A549 (cell line): ENCODE results near the gene P4HA2. TPM values are rescaled to one million over a fixed set of nuclear protein-coding genes. Genes with fewer than 3 reads are reported as not detected.

ENCODE experiments used
- ATAC-seq, 2 experiments: fragments of 200-7000 bp in 1 of 2; fragments of >200 bp in 1 of 2; cut with Nextera tagmentation in 1 of 2; cut with Tn5 transposase in 1 of 2; 3 replicates each; pipeline versions ENCODE4 v1.8.0 to v1.9.1; 2018 to 2020; ENCODE audit warnings: mild to moderate bottlenecking in 1 of 2, moderate library complexity in 1 of 2
- CTCF ChIA-PET: fragments of 300-600 bp; sonication (Branson Sonifier 250); formaldehyde crosslinking; extraction: SDS; loops from one replicate; lab custom pipeline; 2021; ENCODE audit warnings: antibody characterized with exemption, inconsistent platforms; lab: Yijun Ruan, JAX
- POLR2A ChIA-PET: fragments of 350-600 bp; formaldehyde crosslinking; extraction: SDS; loops from one replicate; lab custom pipeline; 2021; ENCODE audit warnings: antibody characterized with exemption, inconsistent platforms; lab: Yijun Ruan, JAX
- DNase-seq, 2 experiments: peaks; one replicate each; pipeline versions ENCODE4 v3.0.0 to v3.0.0-alpha.2; 2011 to 2016; ENCODE audit warnings: low read depth in 1 of 2, low spot score in 1 of 2
- FAIRE-seq: peaks from 2 replicates; lab custom pipeline; 2011; peaks lifted over from hg19 to GRCh38; lab: Jason Lieb, UNC
- H3K27ac ChIP-seq, 2 experiments: fragments of >200 bp; sonication (Bioruptor Twin); formaldehyde crosslinking; 3 replicates each; pipeline ENCODE4 v1.5.1; 2016 to 2017
- H3K4me1 ChIP-seq: fragments of >200 bp; sonication (Bioruptor Twin); formaldehyde crosslinking; 3 replicates; pipeline ENCODE4 v1.6.1; 2016
- H3K4me2 ChIP-seq: fragments of >200 bp; sonication (Bioruptor Twin); formaldehyde crosslinking; 3 replicates; pipeline ENCODE4 v1.6.1; 2016
- H3K4me3 ChIP-seq: fragments of >200 bp; sonication (Bioruptor Twin); formaldehyde crosslinking; 3 replicates; pipeline ENCODE4 v1.5.1; 2016
- H3K9me3 ChIP-seq: fragments of >200 bp; sonication (Bioruptor Twin); formaldehyde crosslinking; 3 replicates; pipeline ENCODE4 v1.6.1; 2016
- BCL3 ChIP-seq: fragments of >200 bp; sonication (Bioruptor Twin); formaldehyde crosslinking; IDR thresholded peaks from 3 replicates; pipeline ENCODE4 v1.6.1; 2016
- BHLHE40 ChIP-seq: IDR thresholded peaks from 2 replicates; pipeline ENCODE4 v1.6.1; 2012; ENCODE audit warnings: low read depth, low read length, inconsistent platforms
- EP300 ChIP-seq, 2 experiments: fragments of >200 bp; sonication (Bioruptor Twin); formaldehyde crosslinking; IDR thresholded peaks; 2 replicates in 1 of 2; 3 replicates in 1 of 2; pipeline ENCODE4 v1.6.1; 2016 to 2017
- FOSB ChIP-seq: fragments of 250-450 bp; sonication (Bioruptor Pico); IDR thresholded peaks from 2 replicates; pipeline ENCODE4 v1.5.0; 2020; ENCODE audit warnings: mild to moderate bottlenecking, moderate library complexity
- FOXS1 ChIP-seq: fragments of 250-450 bp; sonication (Bioruptor Pico); IDR thresholded peaks from 2 replicates; pipeline ENCODE4 v1.5.0; 2020; ENCODE audit warnings: mild to moderate bottlenecking, moderate library complexity
- HEYL ChIP-seq: fragments of 250-450 bp; sonication (Bioruptor Pico); IDR thresholded peaks from 2 replicates; pipeline ENCODE4 v1.8.0; 2021; ENCODE audit warnings: mild to moderate bottlenecking, moderate library complexity
- HOXA7 ChIP-seq: fragments of 250-450 bp; sonication (Bioruptor Pico); IDR thresholded peaks from 2 replicates; pipeline ENCODE4 v1.5.0; 2020; ENCODE audit warnings: mild to moderate bottlenecking, moderate library complexity
- HOXB5 ChIP-seq: fragments of 250-450 bp; sonication (Bioruptor Pico); IDR thresholded peaks from 2 replicates; pipeline ENCODE4 v1.5.0; 2020; ENCODE audit warnings: mild to moderate bottlenecking, moderate library complexity
- JUN ChIP-seq, 2 experiments: fragments of >200 bp; sonication (Bioruptor Twin); formaldehyde crosslinking; IDR thresholded peaks; 2 replicates in 1 of 2; 3 replicates in 1 of 2; pipeline ENCODE4 v1.6.1; 2016 to 2017
- KDM5A ChIP-seq: fragments of 200-600 bp; sonication (generic); IDR thresholded peaks from 2 replicates; pipeline ENCODE4 v1.6.1; 2016; ENCODE audit warnings: antibody characterized with exemption, mild to moderate bottlenecking
- MAFK ChIP-seq: fragments of 450-650 bp; IDR thresholded peaks from 2 replicates; pipeline ENCODE4 v1.6.1; 2014; ENCODE audit not compliant: partially characterized antibody
- MAZ ChIP-seq: fragments of 150-350 bp; IDR thresholded peaks from 2 replicates; pipeline ENCODE4 v1.6.1; 2014; ENCODE audit warnings: antibody characterized with exemption, low read depth, low read length, borderline replicate concordance
- MYC ChIP-seq: IDR thresholded peaks from 2 replicates; pipeline ENCODE4 v1.6.1; 2012; ENCODE audit warnings: mild to moderate bottlenecking, inconsistent platforms, low read length, improper control_type of control experiment, borderline replicate concordance
- NR3C1 ChIP-seq: fragments of >200 bp; sonication (Bioruptor Twin); formaldehyde crosslinking; IDR thresholded peaks from 3 replicates; pipeline ENCODE4 v1.6.1; 2017
- PBX3 ChIP-seq: IDR thresholded peaks from 2 replicates; pipeline ENCODE4 v1.6.1; 2012
- PHF8 ChIP-seq: fragments of 200-600 bp; sonication (generic); IDR thresholded peaks from 2 replicates; pipeline ENCODE4 v1.6.1; 2016; ENCODE audit warnings: low read depth, mild to moderate bottlenecking, antibody characterized with exemption, moderate library complexity, borderline replicate concordance
- RAD21 ChIP-seq, 2 experiments: fragments of >200 bp in 1 of 2; sonication (Bioruptor Twin) in 1 of 2; formaldehyde crosslinking in 1 of 2; IDR thresholded peaks in 1 of 2; conservative IDR thresholded peaks in 1 of 2; 2 replicates in 1 of 2; 3 replicates in 1 of 2; pipeline ENCODE4 v1.6.1; 2012 to 2018; ENCODE audit warnings: inconsistent platforms in 1 of 2
- RNF2 ChIP-seq: fragments of 200-600 bp; sonication (generic); IDR thresholded peaks from 2 replicates; pipeline ENCODE4 v1.6.1; 2016; ENCODE audit warnings: low read depth, mild to moderate bottlenecking, antibody characterized with exemption, moderate library complexity, borderline replicate concordance
- ZC3H11A ChIP-seq: fragments of 450-650 bp; IDR thresholded peaks from 2 replicates; pipeline ENCODE4 v1.6.1; 2014; ENCODE audit warnings: antibody characterized with exemption, mild to moderate bottlenecking
- ZFP36 ChIP-seq: fragments of 450-650 bp; IDR thresholded peaks from 2 replicates; pipeline ENCODE4 v1.6.1; 2014; ENCODE audit warnings: borderline replicate concordance; ENCODE audit not compliant: partially characterized antibody
- WGBS: methylation state at CpG from one replicate; pipeline ENCODE4 v1.1.6; 2017; ENCODE audit errors: missing lambda C conversion rate; 5-methylcytosine and 5-hydroxymethylcytosine counted together
- polyA plus RNA-seq, 4 experiments: library from polyadenylated mRNA; depleted of rRNA in 3 of 4; stranded (reverse); fragments of >200 nt; fragmentation: RNase III in 1 of 4; extraction: RNeasy Plus Mini Kit Qiagen cat#74134 plus additional on column Dnase treatment in 1 of 4; gene quantifications; 2 replicates in 3 of 4; 3 replicates in 1 of 4; pipeline ENCODE4 v1.2.3, GENCODE V29; 2011 to 2017
- TF ChIP-seq, protein P1 (sequence below): fragments of 450-650 bp; IDR thresholded peaks from 2 replicates; pipeline ENCODE4 v1.6.1; 2014; ENCODE audit warnings: antibody characterized with exemption
- TF ChIP-seq, protein P2 (sequence below): fragments of 250-450 bp; sonication (Bioruptor Pico); IDR thresholded peaks from 2 replicates; pipeline ENCODE4 v1.5.0; 2020; ENCODE audit warnings: low read depth, mild to moderate bottlenecking, moderate library complexity
- TF ChIP-seq, protein P3 (sequence below): fragments of 200-600 bp; sonication (generic); IDR thresholded peaks from 2 replicates; pipeline ENCODE4 v1.6.1; 2016; ENCODE audit warnings: antibody characterized with exemption, mild to moderate bottlenecking, moderate library complexity

P4HA2 gene
- polyA plus RNA-seq, 2 of the 4 experiments (the other 2 are of a cell fraction), result 36.4 to 45.0 TPM

DNA sequence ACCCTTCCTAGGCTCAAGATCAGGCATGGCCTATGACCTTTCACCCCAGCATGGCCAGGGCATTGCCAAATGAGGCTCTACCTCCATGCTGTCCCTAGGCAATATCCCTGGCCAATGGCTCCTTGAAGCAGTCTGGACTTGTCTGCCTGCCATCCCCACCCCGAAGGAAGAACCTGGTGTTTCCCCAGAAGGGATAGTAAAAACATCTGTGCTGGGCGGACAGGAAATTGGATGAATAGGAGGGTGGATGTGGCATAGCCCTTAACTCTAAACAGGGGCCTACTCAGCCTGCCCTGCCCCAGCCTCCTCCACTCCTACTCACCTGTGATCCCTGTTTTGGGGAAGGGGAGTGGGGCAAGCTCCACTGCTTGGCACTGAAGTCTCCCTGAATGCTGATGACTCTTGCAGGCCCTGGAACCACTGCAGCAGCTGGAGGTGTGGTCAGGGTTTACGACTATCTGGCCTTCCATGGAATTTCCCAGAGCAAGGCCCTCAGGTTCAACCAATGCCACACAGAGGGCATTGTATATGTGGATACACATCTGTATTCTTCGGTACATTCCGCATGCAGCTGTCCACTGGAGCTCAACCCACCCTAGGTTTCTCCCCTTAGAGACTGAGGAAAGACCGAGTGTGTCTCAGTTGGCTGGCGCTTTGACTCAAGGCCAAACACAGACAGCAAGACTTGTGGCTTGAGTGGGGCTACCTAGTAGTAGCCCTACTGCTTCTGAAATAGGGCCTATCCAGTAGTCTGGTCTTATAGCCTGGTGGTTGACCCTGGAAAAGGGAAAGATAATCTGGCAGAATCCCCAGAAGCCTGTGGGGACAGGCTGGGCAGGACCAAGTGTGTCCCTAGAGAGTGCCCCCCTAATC is 6.4 kb upstream of the P4HA2 start:
- Histone ChIP-seq H3K27ac (no peak overlapping the region), H3K4me2 (no peak overlapping the region), H3K9me3 (no peaks in the 10 kb centered on the region), H3K4me3 (no peak overlapping the region), H3K4me1 (no peaks in the 10 kb centered on the region)
- ATAC-seq (no peak), DNase-seq (no peak), FAIRE-seq (no peak)
- CTCF ChIA-PET, result interaction anchor here (1.0 to 1.2 kb wide), 3 partner anchors 30 to 83 kb away, joined by 3 to 4 read pairs (median 3); no protein-coding TSS in a partner anchor
- TF ChIP-seq JUN (IDR thresholded peaks at IDR 0.05) (no peak), RAD21 (conservative IDR thresholded peaks at IDR 0.05 in 1 of 2, IDR thresholded peaks at IDR 0.05 in 1 of 2) (no peak)
- TF ChIP-seq, protein P1, sequence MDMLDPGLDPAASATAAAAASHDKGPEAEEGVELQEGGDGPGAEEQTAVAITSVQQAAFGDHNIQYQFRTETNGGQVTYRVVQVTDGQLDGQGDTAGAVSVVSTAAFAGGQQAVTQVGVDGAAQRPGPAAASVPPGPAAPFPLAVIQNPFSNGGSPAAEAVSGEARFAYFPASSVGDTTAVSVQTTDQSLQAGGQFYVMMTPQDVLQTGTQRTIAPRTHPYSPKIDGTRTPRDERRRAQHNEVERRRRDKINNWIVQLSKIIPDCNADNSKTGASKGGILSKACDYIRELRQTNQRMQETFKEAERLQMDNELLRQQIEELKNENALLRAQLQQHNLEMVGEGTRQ, result no peak
- TF ChIP-seq, protein P2, sequence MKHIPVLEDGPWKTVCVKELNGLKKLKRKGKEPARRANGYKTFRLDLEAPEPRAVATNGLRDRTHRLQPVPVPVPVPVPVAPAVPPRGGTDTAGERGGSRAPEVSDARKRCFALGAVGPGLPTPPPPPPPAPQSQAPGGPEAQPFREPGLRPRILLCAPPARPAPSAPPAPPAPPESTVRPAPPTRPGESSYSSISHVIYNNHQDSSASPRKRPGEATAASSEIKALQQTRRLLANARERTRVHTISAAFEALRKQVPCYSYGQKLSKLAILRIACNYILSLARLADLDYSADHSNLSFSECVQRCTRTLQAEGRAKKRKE (CRISPR knock-in tag), result no peak
- POLR2A ChIA-PET, result no interaction called here
- WGBS, result 86% methylated on average over 6 of the region's 7 CpGs

GRCh38 chr5:132233081-132233480 is 5.4 kb upstream of the P4HA2 start:
- POLR2A ChIA-PET, result no interaction called here
- no peak for ATAC-seq
- TF ChIP-seq NR3C1, result no peak
- no peak for TF ChIP-seq RAD21 (conservative IDR thresholded peaks at IDR 0.05 in 1 of 2, IDR thresholded peaks at IDR 0.05 in 1 of 2)
- no peak for TF ChIP-seq ZC3H11A
- no peak for TF ChIP-seq BCL3
- TF ChIP-seq PBX3, result no peak
- no peak for TF ChIP-seq ZFP36
- TF ChIP-seq RNF2, result no peak
- no peak for TF ChIP-seq FOSB (CRISPR knock-in tag)
- no peak for TF ChIP-seq HOXB5 (CRISPR knock-in tag)
- TF ChIP-seq, all 56 proteins: peak for 0
- FAIRE-seq, result no peak
- Histone ChIP-seq H3K4me3 (no peak overlapping the region), H3K27ac (no peak overlapping the region), H3K4me2 (no peak overlapping the region), H3K9me3 (no peaks in the 10 kb centered on the region), H3K4me1 (0 out of 3 replicates have a peak, but pooled peaks cover 3% of the 10 kb centered on the region)
- no peak for DNase-seq
- 82% methylated on average over 1 of the region's 1 CpG for WGBS
- CTCF ChIA-PET, result interaction anchor here (1.5 kb wide), 1 partner anchor 170 kb away, joined by 3 read pairs; no protein-coding TSS in a partner anchor

DNA sequence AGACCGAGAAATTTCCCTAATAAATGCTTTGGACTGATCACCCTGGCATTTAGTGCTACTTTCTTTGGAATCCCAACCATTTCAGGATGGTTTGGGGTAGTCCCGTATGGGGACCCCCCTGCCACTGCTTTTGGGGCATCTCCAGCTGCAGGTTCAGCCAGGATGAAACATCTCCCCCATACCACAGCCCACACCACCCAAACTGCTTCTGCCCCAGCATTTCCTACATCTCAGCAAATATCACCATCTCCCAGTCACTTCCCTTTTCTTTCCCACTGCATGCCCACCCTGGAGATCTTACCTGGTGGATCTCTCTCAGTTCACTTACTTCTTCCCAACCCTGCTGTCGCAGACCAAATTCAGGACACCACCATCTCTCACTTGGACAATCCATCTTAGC is 4.8 kb upstream of the P4HA2 start:
- POLR2A ChIA-PET, result no interaction called here
- DNase-seq (no peak), ATAC-seq (no peak), FAIRE-seq (no peak)
- Histone ChIP-seq H3K4me1 (0 out of 3 replicates have a peak, but pooled peaks cover 3% of the 10 kb centered on the region), H3K27ac (no peak overlapping the region), H3K9me3 (no peaks in the 10 kb centered on the region), H3K4me2 (no peak overlapping the region), H3K4me3 (no peak overlapping the region)
- CTCF ChIA-PET, result interaction anchor here (1.5 kb wide), 1 partner anchor 169 kb away, joined by 3 read pairs; no protein-coding TSS in a partner anchor
- WGBS, result 35% methylated on average over 3 of the region's 3 CpGs
- TF ChIP-seq HEYL (CRISPR knock-in tag) (no peak), HOXA7 (CRISPR knock-in tag) (no peak), BHLHE40 (no peak), MYC (no peak), PHF8 (no peak), EP300 (IDR thresholded peaks at IDR 0.05) (no peak), KDM5A (no peak), FOXS1 (CRISPR knock-in tag) (no peak), JUN (IDR thresholded peaks at IDR 0.05) (no peak), MAZ (no peak), MAFK (no peak)
- TF ChIP-seq, protein P1, result no peak
- TF ChIP-seq, protein P3, sequence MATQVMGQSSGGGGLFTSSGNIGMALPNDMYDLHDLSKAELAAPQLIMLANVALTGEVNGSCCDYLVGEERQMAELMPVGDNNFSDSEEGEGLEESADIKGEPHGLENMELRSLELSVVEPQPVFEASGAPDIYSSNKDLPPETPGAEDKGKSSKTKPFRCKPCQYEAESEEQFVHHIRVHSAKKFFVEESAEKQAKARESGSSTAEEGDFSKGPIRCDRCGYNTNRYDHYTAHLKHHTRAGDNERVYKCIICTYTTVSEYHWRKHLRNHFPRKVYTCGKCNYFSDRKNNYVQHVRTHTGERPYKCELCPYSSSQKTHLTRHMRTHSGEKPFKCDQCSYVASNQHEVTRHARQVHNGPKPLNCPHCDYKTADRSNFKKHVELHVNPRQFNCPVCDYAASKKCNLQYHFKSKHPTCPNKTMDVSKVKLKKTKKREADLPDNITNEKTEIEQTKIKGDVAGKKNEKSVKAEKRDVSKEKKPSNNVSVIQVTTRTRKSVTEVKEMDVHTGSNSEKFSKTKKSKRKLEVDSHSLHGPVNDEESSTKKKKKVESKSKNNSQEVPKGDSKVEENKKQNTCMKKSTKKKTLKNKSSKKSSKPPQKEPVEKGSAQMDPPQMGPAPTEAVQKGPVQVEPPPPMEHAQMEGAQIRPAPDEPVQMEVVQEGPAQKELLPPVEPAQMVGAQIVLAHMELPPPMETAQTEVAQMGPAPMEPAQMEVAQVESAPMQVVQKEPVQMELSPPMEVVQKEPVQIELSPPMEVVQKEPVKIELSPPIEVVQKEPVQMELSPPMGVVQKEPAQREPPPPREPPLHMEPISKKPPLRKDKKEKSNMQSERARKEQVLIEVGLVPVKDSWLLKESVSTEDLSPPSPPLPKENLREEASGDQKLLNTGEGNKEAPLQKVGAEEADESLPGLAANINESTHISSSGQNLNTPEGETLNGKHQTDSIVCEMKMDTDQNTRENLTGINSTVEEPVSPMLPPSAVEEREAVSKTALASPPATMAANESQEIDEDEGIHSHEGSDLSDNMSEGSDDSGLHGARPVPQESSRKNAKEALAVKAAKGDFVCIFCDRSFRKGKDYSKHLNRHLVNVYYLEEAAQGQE, result no peak
